HepG2 (cell line): Measurements from ENCODE around the gene C2orf92. TPM values are rescaled to one million over a fixed set of nuclear protein-coding genes. Genes with fewer than 3 reads are reported as not detected.
A peak's percentile ranks its signal among the peaks of the same experiment; 100 is the strongest.

Source experiments
- AHDC1 ChIP-seq: sonication (generic); formaldehyde crosslinking; IDR thresholded peaks from 2 replicates; pipeline ENCODE4 v1.5.1; 2020; ENCODE audit warnings: mild to moderate bottlenecking, missing genetic modification reagents, borderline replicate concordance
- ARNT ChIP-seq: fragments of 450-650 bp; IDR thresholded peaks from 2 replicates; pipeline ENCODE4 v1.6.1; 2017
- CBX1 ChIP-seq: IDR thresholded peaks from one replicate; pipeline ENCODE4 v1.6.1; 2016; ENCODE audit warnings: antibody characterized with exemption, low read depth
- ELF4 ChIP-seq: sonication (generic); formaldehyde crosslinking; IDR thresholded peaks from 2 replicates; pipeline ENCODE4 v1.5.0; 2020; ENCODE audit warnings: missing genetic modification reagents, mild to moderate bottlenecking, moderate library complexity, borderline replicate concordance
- GLI4 ChIP-seq: sonication (generic); formaldehyde crosslinking; IDR thresholded peaks from 2 replicates; pipeline ENCODE4 v1.5.1; 2020; ENCODE audit warnings: missing genetic modification reagents, mild to moderate bottlenecking, moderate library complexity, borderline replicate concordance
- HNF4A ChIP-seq: sonication (generic); formaldehyde crosslinking; IDR thresholded peaks from 2 replicates; pipeline ENCODE4 v1.4.0; 2020; ENCODE audit warnings: missing genetic modification reagents
- HNRNPLL ChIP-seq: fragments of 200-400 bp; formaldehyde crosslinking; IDR thresholded peaks from 2 replicates; pipeline ENCODE4 v1.6.1; 2017; ENCODE audit warnings: mild to moderate bottlenecking, low read depth, low read length; ENCODE audit not compliant: poor library complexity, severe bottlenecking
- MAFF ChIP-seq: IDR thresholded peaks from 2 replicates; pipeline ENCODE4 v1.6.1; 2011; ENCODE audit warnings: low read depth, low read length, improper control_type of control experiment
- MAFG ChIP-seq: sonication (generic); formaldehyde crosslinking; IDR thresholded peaks from 2 replicates; pipeline ENCODE4 v1.5.1; 2020; ENCODE audit warnings: mild to moderate bottlenecking, missing genetic modification reagents
- MTF2 ChIP-seq: sonication (generic); formaldehyde crosslinking; IDR thresholded peaks from 2 replicates; pipeline ENCODE4 v1.5.0; 2020; ENCODE audit warnings: missing genetic modification reagents, borderline replicate concordance
- NAIF1 ChIP-seq: sonication (generic); formaldehyde crosslinking; IDR thresholded peaks from 2 replicates; pipeline ENCODE4 v1.5.0; 2020; ENCODE audit warnings: mild to moderate bottlenecking, missing genetic modification reagents, borderline replicate concordance
- NCOA1 ChIP-seq: sonication (generic); formaldehyde crosslinking; IDR thresholded peaks from 2 replicates; pipeline ENCODE4 v1.9.0; 2021; ENCODE audit warnings: missing genetic modification reagents
- PRDM15 ChIP-seq: sonication (generic); formaldehyde crosslinking; IDR thresholded peaks from 2 replicates; pipeline ENCODE4 v1.4.0; 2020; ENCODE audit warnings: missing genetic modification reagents
- SALL2 ChIP-seq: sonication (generic); formaldehyde crosslinking; IDR thresholded peaks from 2 replicates; pipeline ENCODE4 v1.8.1; 2023; ENCODE audit warnings: mild to moderate bottlenecking, missing genetic modification reagents, inconsistent platforms
- SETDB1 ChIP-seq: sonication (generic); formaldehyde crosslinking; IDR thresholded peaks from 2 replicates; pipeline ENCODE4 v1.5.1; 2020; ENCODE audit warnings: missing genetic modification reagents, mild to moderate bottlenecking, borderline replicate concordance
- SKIL ChIP-seq: sonication (generic); formaldehyde crosslinking; IDR thresholded peaks from 2 replicates; pipeline ENCODE4 v1.8.0; 2022; ENCODE audit warnings: missing genetic modification reagents, mild to moderate bottlenecking, moderate library complexity, borderline replicate concordance
- SNAPC5 ChIP-seq: sonication (generic); formaldehyde crosslinking; IDR thresholded peaks from 2 replicates; pipeline ENCODE4 v1.8.1; 2023; ENCODE audit warnings: mild to moderate bottlenecking, missing genetic modification reagents, borderline replicate concordance
- ZBTB7A ChIP-seq: sonication (generic); formaldehyde crosslinking; IDR thresholded peaks from 2 replicates; pipeline ENCODE4 v1.8.0; 2022; ENCODE audit warnings: mild to moderate bottlenecking, missing genetic modification reagents
- ZC3H13 ChIP-seq: sonication (generic); formaldehyde crosslinking; IDR thresholded peaks from 2 replicates; pipeline ENCODE4 v1.8.1; 2023; ENCODE audit warnings: mild to moderate bottlenecking, missing genetic modification reagents, moderate library complexity
- ZNF607 ChIP-seq: sonication (generic); formaldehyde crosslinking; IDR thresholded peaks from 2 replicates; pipeline ENCODE4 v1.5.1; 2020; ENCODE audit warnings: missing genetic modification reagents, mild to moderate bottlenecking, borderline replicate concordance
- polyA plus RNA-seq, 8 experiments: library from polyadenylated mRNA; depleted of rRNA in 3 of 8; stranded (reverse) in 7 of 8; unstranded in 1 of 8; fragments of >200 nt; fragmentation: Illumina TruSeq in 4 of 8; extraction: Trizol in 4 of 8; gene quantifications; 2 replicates each; pipeline versions ENCODE4 v1.2.1 to v1.2.3, GENCODE V29; 2011 to 2016; ENCODE audit warnings: low read depth in 4 of 8, missing spikeins in 1 of 8, mixed read lengths in 1 of 8; ENCODE audit not compliant: insufficient read depth in 1 of 8
- total RNA-seq, 5 experiments: library from RNA; depleted of rRNA; stranded (reverse); fragments of >200 nt; fragmentation: Illumina TruSeq; extraction: Trizol; gene quantifications; 2 replicates each; pipeline ENCODE4 v1.2.3, GENCODE V29; 2016; ENCODE audit warnings: low read depth in 1 of 5

The C2orf92 gene
- total and polyA plus RNA-seq, 2 of the 13 experiments (the other 11 are each of a cell fraction or from before 2014, with no cell fraction given) = 4.9 to 5.0 TPM

GRCh38 chr2:97663626-97663961 is 5.9 kb upstream of the C2orf92 start (continued):
- TF ChIP-seq AHDC1 (CRISPR knock-in tag) (no peak), ZNF607 (CRISPR knock-in tag) (0 out of 2 replicates have a peak, but pooled peaks have one; percentile 9), MAFG (CRISPR knock-in tag) (no peak), MAFF (no peak), ARNT (no peak), SETDB1 (no peak), PRDM15 (CRISPR knock-in tag) (no peak), SALL2 (no peak), ELF4 (no peak), NCOA1 (no peak), SNAPC5 (0 out of 2 replicates have a peak, but pooled peaks have one; percentile 66), NAIF1 (CRISPR knock-in tag) (no peak), SKIL (CRISPR knock-in tag) (no peak), ZBTB7A (no peak), GLI4 (CRISPR knock-in tag) (no peak), CBX1 (no peak), HNRNPLL (peak; percentile 45), ZC3H13 (CRISPR knock-in tag) (0 out of 2 replicates have a peak, but pooled peaks have one; percentile 20), HNF4A (CRISPR knock-in tag) (no peak), MTF2 (no peak)
